WTC11 (cell line): Measurements from ENCODE around the gene POU5F1. TPM values are rescaled to one million over a fixed set of nuclear protein-coding genes. Genes with fewer than 3 reads are reported as not detected.

ENCODE experiments used
- ATAC-seq: fragments of 200-7000 bp; cut with Tn5 transposase; 2 replicates; pipeline ENCODE4 v1.10.0; 2021; ENCODE audit warnings: mild to moderate bottlenecking, moderate library complexity
- CTCF ChIA-PET: fragments of 300-600 bp; sonication (Branson Sonifier 250); formaldehyde crosslinking; loops from one replicate; lab custom pipeline; 2021; ENCODE audit warnings: antibody characterized with exemption; lab: Charles Lee
- POLR2A ChIA-PET: fragments of 350-600 bp; sonication (Branson Sonifier 250); formaldehyde crosslinking; loops from one replicate; lab custom pipeline; 2021; ENCODE audit warnings: antibody characterized with exemption; lab: Charles Lee
- DNase-seq: peaks from one replicate; pipeline ENCODE4 v3.0.0; 2021; ENCODE audit warnings: low spot score
- H3K27ac Mint-ChIP-seq: 2 replicates; pipeline ENCODE4 v1.8.0; 2021; ENCODE audit warnings: mixed read lengths
- H3K27me3 Mint-ChIP-seq: 2 replicates; pipeline ENCODE4 v1.8.0; 2021; ENCODE audit warnings: low read depth, mild to moderate bottlenecking, moderate library complexity, mixed read lengths
- H3K36me3 Mint-ChIP-seq: 2 replicates; pipeline ENCODE4 v1.8.0; 2021; ENCODE audit warnings: mixed read lengths
- H3K4me1 Mint-ChIP-seq: 2 replicates; pipeline ENCODE4 v1.8.0; 2022; ENCODE audit warnings: mixed read lengths
- H3K4me3 Mint-ChIP-seq: 2 replicates; pipeline ENCODE4 v1.8.0; 2021; ENCODE audit warnings: mild to moderate bottlenecking, moderate library complexity, mixed read lengths
- H3K9me3 Mint-ChIP-seq: 2 replicates; pipeline ENCODE4 v1.8.0; 2021; ENCODE audit warnings: mixed read lengths
- ELF4 ChIP-seq: sonication (generic); formaldehyde crosslinking; IDR thresholded peaks from 2 replicates; pipeline ENCODE4 v1.8.1; 2022; ENCODE audit warnings: low read depth, mild to moderate bottlenecking, moderate library complexity, missing genetic modification reagents
- GABPB1 ChIP-seq: sonication (generic); formaldehyde crosslinking; IDR thresholded peaks from 2 replicates; pipeline ENCODE4 v1.8.1; 2023; ENCODE audit warnings: mild to moderate bottlenecking, missing genetic modification reagents
- HMGA2 ChIP-seq: fragments of 250-450 bp; sonication (Bioruptor Pico); IDR thresholded peaks from 2 replicates; pipeline ENCODE4 v1.4.0; 2021; ENCODE audit warnings: mild to moderate bottlenecking, moderate library complexity
- IRF2 ChIP-seq: sonication (generic); formaldehyde crosslinking; IDR thresholded peaks from 2 replicates; pipeline ENCODE4 v1.8.0; 2022; ENCODE audit warnings: low read depth, missing genetic modification reagents, borderline replicate concordance
- KAT7 ChIP-seq: sonication (generic); formaldehyde crosslinking; IDR thresholded peaks from 2 replicates; pipeline ENCODE4 v1.8.1; 2023; ENCODE audit warnings: missing genetic modification reagents, mild to moderate bottlenecking, borderline replicate concordance
- MXD4 ChIP-seq: fragments of 250-450 bp; sonication (Bioruptor Pico); IDR thresholded peaks from 2 replicates; pipeline ENCODE4 v1.8.0; 2021; ENCODE audit warnings: mild to moderate bottlenecking, moderate library complexity, borderline replicate concordance
- NFATC4 ChIP-seq: fragments of 250-450 bp; sonication (Bioruptor Pico); IDR thresholded peaks from 2 replicates; pipeline ENCODE4 v1.9.0; 2021; ENCODE audit warnings: mild to moderate bottlenecking
- NFYB ChIP-seq: sonication (generic); formaldehyde crosslinking; conservative IDR thresholded peaks from 2 replicates; pipeline ENCODE4 v1.8.0; 2022; ENCODE audit warnings: low read depth, missing genetic modification reagents
- SMAD3 ChIP-seq: sonication (generic); formaldehyde crosslinking; IDR thresholded peaks from 2 replicates; pipeline ENCODE4 v1.8.0; 2022; ENCODE audit warnings: missing genetic modification reagents, mild to moderate bottlenecking, borderline replicate concordance
- ZBTB21 ChIP-seq: sonication (generic); formaldehyde crosslinking; IDR thresholded peaks from 2 replicates; pipeline ENCODE4 v1.8.1; 2023; ENCODE audit warnings: mild to moderate bottlenecking, missing genetic modification reagents, borderline replicate concordance
- ZNF121 ChIP-seq: sonication (generic); formaldehyde crosslinking; IDR thresholded peaks from 2 replicates; pipeline ENCODE4 v1.8.0; 2023; ENCODE audit warnings: missing genetic modification reagents
- ZNF232 ChIP-seq: sonication (generic); formaldehyde crosslinking; IDR thresholded peaks from 2 replicates; pipeline ENCODE4 v1.8.0; 2022; ENCODE audit warnings: mild to moderate bottlenecking, missing genetic modification reagents
- ZNF263 ChIP-seq: sonication (generic); formaldehyde crosslinking; IDR thresholded peaks from 2 replicates; pipeline ENCODE4 v1.8.1; 2022; ENCODE audit warnings: low read depth, mild to moderate bottlenecking, moderate library complexity, missing genetic modification reagents
- ZNF396 ChIP-seq: fragments of 250-450 bp; sonication (Bioruptor Pico); IDR thresholded peaks from 2 replicates; pipeline ENCODE4 v1.8.0; 2021; ENCODE audit warnings: mild to moderate bottlenecking, moderate library complexity, borderline replicate concordance
- total RNA-seq: library from RNA; stranded (reverse); gene quantifications from 3 replicates; pipeline ENCODE4 v1.2.3, GENCODE V29; 2021
- TF ChIP-seq, protein P1 (sequence below): sonication (generic); formaldehyde crosslinking; conservative IDR thresholded peaks from 2 replicates; pipeline ENCODE4 v1.8.1; 2023; ENCODE audit warnings: mild to moderate bottlenecking, low read depth, missing genetic modification reagents, moderate library complexity
- TF ChIP-seq, protein P2 (sequence below): sonication (generic); formaldehyde crosslinking; IDR thresholded peaks from 2 replicates; pipeline ENCODE4 v1.8.1; 2022; ENCODE audit warnings: mild to moderate bottlenecking, moderate library complexity, missing genetic modification reagents
- TF ChIP-seq, protein P3 (sequence below): sonication (generic); formaldehyde crosslinking; conservative IDR thresholded peaks from 2 replicates; pipeline ENCODE4 v1.8.1; 2022; ENCODE audit warnings: mild to moderate bottlenecking, missing genetic modification reagents
- TF ChIP-seq, protein P4 (sequence below): fragments of 250-450 bp; sonication (Bioruptor Pico); IDR thresholded peaks from 2 replicates; pipeline ENCODE4 v1.9.0; 2021; ENCODE audit warnings: moderate library complexity, mild to moderate bottlenecking, inconsistent platforms, borderline replicate concordance
- TF ChIP-seq, protein P5 (sequence below): sonication (generic); formaldehyde crosslinking; IDR thresholded peaks from 2 replicates; pipeline ENCODE4 v1.8.1; 2023; ENCODE audit warnings: mild to moderate bottlenecking, missing genetic modification reagents
- TF ChIP-seq, protein P6 (sequence below): sonication (generic); formaldehyde crosslinking; IDR thresholded peaks from 2 replicates; pipeline ENCODE4 v1.8.0; 2022; ENCODE audit warnings: missing genetic modification reagents

The POU5F1 gene
- total RNA-seq, 1 experiment from 2014 or later, result 2,735 TPM

DNA sequence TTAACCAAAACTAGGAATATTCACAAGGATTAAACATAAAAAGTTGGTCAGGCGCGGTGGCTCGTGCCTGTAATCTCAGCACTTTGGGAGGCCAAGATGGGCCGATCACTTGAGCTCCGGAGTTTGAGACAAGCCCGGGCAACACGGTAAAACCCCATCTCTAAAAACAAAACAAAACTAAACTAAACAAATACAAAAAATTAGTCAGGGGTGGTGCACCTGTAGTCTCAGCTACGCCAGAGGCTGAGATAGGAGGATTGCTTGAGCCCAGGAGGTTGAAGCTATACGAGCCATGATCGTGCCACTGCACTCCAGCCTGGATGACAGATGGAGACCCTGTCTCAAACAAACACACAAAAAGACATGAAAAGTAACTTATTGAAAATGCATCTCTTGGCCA is 34.8 kb downstream of the POU5F1 start (continued):
- TF ChIP-seq, protein P1, sequence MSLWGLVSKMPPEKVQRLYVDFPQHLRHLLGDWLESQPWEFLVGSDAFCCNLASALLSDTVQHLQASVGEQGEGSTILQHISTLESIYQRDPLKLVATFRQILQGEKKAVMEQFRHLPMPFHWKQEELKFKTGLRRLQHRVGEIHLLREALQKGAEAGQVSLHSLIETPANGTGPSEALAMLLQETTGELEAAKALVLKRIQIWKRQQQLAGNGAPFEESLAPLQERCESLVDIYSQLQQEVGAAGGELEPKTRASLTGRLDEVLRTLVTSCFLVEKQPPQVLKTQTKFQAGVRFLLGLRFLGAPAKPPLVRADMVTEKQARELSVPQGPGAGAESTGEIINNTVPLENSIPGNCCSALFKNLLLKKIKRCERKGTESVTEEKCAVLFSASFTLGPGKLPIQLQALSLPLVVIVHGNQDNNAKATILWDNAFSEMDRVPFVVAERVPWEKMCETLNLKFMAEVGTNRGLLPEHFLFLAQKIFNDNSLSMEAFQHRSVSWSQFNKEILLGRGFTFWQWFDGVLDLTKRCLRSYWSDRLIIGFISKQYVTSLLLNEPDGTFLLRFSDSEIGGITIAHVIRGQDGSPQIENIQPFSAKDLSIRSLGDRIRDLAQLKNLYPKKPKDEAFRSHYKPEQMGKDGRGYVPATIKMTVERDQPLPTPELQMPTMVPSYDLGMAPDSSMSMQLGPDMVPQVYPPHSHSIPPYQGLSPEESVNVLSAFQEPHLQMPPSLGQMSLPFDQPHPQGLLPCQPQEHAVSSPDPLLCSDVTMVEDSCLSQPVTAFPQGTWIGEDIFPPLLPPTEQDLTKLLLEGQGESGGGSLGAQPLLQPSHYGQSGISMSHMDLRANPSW (CRISPR knock-in tag), result no peak
- TF ChIP-seq, protein P2, sequence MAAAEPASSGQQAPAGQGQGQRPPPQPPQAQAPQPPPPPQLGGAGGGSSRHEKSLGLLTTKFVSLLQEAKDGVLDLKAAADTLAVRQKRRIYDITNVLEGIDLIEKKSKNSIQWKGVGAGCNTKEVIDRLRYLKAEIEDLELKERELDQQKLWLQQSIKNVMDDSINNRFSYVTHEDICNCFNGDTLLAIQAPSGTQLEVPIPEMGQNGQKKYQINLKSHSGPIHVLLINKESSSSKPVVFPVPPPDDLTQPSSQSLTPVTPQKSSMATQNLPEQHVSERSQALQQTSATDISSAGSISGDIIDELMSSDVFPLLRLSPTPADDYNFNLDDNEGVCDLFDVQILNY, result no peak
- no peak for TF ChIP-seq KAT7
- TF ChIP-seq ZNF396 (CRISPR knock-in tag), result no peak
- no peak for TF ChIP-seq HMGA2 (CRISPR knock-in tag)
- TF ChIP-seq, protein P3, sequence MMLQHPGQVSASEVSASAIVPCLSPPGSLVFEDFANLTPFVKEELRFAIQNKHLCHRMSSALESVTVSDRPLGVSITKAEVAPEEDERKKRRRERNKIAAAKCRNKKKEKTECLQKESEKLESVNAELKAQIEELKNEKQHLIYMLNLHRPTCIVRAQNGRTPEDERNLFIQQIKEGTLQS (CRISPR knock-in tag), result no peak
- no peak for TF ChIP-seq ZBTB21 (CRISPR knock-in tag)
- no peak for TF ChIP-seq IRF2 (CRISPR knock-in tag)
- no peak for TF ChIP-seq MXD4
- no peak for TF ChIP-seq ZNF232 (CRISPR knock-in tag)
- TF ChIP-seq ZNF121 (CRISPR knock-in tag), result no peak
- no peak for TF ChIP-seq NFATC4 (CRISPR knock-in tag)
- TF ChIP-seq GABPB1, result no peak
- TF ChIP-seq NFYB (CRISPR knock-in tag), result no peak
- no peak for TF ChIP-seq SMAD3

DNA sequence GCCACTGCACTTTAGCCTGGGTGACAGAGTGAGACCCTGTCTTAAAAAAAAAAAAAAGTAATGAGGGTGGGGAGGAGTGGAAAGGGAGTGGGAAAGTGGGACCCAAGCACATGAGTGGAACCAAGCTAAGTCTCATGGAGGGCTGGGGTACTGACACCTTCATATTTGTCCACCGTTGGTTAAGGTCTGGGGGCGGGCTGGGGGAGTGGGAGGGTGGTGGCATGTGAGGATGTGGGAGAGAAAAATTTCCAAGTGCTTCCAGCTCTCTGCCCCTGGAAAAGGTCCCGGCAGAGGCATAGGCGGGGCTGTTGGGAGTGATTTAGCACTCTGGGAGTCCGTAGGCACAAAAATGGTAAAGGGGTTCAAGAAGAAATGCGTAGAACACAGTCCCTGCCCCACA is 37.7 kb downstream of the POU5F1 start:
- no peak overlapping the region for H3K27ac Mint-ChIP-seq
- POLR2A ChIA-PET, result no interaction called here
- TF ChIP-seq, protein P4, sequence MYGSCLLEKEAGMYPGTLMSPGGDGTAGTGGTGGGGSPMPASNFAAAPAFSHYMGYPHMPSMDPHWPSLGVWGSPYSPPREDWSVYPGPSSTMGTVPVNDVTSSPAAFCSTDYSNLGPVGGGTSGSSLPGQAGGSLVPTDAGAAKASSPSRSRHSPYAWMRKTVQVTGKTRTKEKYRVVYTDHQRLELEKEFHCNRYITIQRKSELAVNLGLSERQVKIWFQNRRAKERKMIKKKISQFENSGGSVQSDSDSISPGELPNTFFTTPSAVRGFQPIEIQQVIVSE (CRISPR knock-in tag), result no peak
- TF ChIP-seq, protein P2, result no peak
- ATAC-seq, result no peak
- CTCF ChIA-PET, result interaction anchor here (0.7 to 1.6 kb wide), 7 partner anchors 11 to 234 kb away, joined by 4 to 7 read pairs (median 4); partner anchors contain the start of gene PSORS1C1
- peaks cover 26% of the 10 kb centered on the region for H3K4me1 Mint-ChIP-seq
- H3K9me3 Mint-ChIP-seq, result peaks cover 2% of the 10 kb centered on the region; the same call in 1 of the 2 replicates
- no peak overlapping the region for H3K4me3 Mint-ChIP-seq
- DNase-seq, result no peak
- peaks cover 3% of the 10 kb centered on the region for H3K27me3 Mint-ChIP-seq
- no peaks in the 10 kb centered on the region for H3K36me3 Mint-ChIP-seq

DNA sequence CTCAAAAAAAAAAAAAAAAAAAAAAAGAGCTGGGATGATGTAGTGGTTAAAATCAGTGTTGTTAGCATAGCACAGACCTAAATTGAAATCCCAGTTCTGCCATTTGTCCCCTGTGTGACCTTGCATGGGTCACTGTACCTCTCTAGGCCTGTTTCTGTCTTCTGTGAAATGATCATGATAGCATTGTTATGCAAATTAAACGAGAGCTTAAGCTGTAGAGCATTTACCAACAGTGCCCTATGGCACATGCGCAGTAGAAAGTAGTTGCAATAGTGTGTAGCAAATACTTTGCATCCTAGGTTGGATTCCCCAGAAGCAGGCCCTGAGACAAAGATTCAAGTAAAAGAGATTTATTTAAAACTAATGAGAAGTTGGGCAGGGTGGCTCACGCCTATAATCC is 38.9 kb downstream of the POU5F1 start:
- TF ChIP-seq MXD4 (no peak), ELF4 (no peak), ZNF263 (CRISPR knock-in tag) (no peak)
- TF ChIP-seq, protein P5, sequence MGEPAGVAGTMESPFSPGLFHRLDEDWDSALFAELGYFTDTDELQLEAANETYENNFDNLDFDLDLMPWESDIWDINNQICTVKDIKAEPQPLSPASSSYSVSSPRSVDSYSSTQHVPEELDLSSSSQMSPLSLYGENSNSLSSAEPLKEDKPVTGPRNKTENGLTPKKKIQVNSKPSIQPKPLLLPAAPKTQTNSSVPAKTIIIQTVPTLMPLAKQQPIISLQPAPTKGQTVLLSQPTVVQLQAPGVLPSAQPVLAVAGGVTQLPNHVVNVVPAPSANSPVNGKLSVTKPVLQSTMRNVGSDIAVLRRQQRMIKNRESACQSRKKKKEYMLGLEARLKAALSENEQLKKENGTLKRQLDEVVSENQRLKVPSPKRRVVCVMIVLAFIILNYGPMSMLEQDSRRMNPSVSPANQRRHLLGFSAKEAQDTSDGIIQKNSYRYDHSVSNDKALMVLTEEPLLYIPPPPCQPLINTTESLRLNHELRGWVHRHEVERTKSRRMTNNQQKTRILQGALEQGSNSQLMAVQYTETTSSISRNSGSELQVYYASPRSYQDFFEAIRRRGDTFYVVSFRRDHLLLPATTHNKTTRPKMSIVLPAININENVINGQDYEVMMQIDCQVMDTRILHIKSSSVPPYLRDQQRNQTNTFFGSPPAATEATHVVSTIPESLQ, result no peak
- TF ChIP-seq, protein P6, sequence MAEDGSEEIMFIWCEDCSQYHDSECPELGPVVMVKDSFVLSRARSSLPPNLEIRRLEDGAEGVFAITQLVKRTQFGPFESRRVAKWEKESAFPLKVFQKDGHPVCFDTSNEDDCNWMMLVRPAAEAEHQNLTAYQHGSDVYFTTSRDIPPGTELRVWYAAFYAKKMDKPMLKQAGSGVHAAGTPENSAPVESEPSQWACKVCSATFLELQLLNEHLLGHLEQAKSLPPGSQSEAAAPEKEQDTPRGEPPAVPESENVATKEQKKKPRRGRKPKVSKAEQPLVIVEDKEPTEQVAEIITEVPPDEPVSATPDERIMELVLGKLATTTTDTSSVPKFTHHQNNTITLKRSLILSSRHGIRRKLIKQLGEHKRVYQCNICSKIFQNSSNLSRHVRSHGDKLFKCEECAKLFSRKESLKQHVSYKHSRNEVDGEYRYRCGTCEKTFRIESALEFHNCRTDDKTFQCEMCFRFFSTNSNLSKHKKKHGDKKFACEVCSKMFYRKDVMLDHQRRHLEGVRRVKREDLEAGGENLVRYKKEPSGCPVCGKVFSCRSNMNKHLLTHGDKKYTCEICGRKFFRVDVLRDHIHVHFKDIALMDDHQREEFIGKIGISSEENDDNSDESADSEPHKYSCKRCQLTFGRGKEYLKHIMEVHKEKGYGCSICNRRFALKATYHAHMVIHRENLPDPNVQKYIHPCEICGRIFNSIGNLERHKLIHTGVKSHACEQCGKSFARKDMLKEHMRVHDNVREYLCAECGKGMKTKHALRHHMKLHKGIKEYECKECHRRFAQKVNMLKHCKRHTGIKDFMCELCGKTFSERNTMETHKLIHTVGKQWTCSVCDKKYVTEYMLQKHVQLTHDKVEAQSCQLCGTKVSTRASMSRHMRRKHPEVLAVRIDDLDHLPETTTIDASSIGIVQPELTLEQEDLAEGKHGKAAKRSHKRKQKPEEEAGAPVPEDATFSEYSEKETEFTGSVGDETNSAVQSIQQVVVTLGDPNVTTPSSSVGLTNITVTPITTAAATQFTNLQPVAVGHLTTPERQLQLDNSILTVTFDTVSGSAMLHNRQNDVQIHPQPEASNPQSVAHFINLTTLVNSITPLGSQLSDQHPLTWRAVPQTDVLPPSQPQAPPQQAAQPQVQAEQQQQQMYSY (CRISPR knock-in tag), result no peak
- TF ChIP-seq, protein P4 (CRISPR knock-in tag), result no peak
- TF ChIP-seq, protein P2, result no peak
- TF ChIP-seq, all 79 proteins: peak for 0
- Mint-ChIP-seq H3K27ac (0 out of 2 replicates have a peak overlapping the region, but pooled peaks have one; percentile 3), H3K4me3 (no peak overlapping the region), H3K4me1 (peaks cover 27% of the 10 kb centered on the region), H3K27me3 (peaks cover 5% of the 10 kb centered on the region), H3K9me3 (peaks cover 4% of the 10 kb centered on the region; the same call in 1 of the 2 replicates), H3K36me3 (no peaks in the 10 kb centered on the region)
- ChIA-PET POLR2A (interaction anchor here (0.6 kb wide), 1 partner anchor 711 kb away, joined by 4 read pairs; no protein-coding TSS in a partner anchor), CTCF (interaction anchor here (0.9 to 6.8 kb wide), 11 partner anchors 17 to 235 kb away, joined by 3 to 90 read pairs (median 4); partner anchors contain the start of genes C6orf15, PSORS1C1 and TCF19)
- DNase-seq (no peak), ATAC-seq (no peak)
